GM18517 (cell line): ENCODE results near the gene FBLN2.

Source experiments
- ATAC-seq: cut with Tn5 transposase; IDR thresholded peaks from one replicate; pipeline ENCODE4 v1.9.1; 2021; ENCODE audit warnings: mild to moderate bottlenecking, moderate library complexity; ENCODE audit not compliant: unreplicated experiment

FBLN2 gene

GRCh38 chr3:13529196-13530112 lies 19.5 kb upstream of the FBLN2 start:
- no peak for ATAC-seq

- no peak for ATAC-seq
Observed at GRCh38 chr3:13530241-13531009, 18.5 kb upstream of the FBLN2 start.

GRCh38 chr3:13532085-13532484 lies 16.8 kb upstream of the FBLN2 start:
- no peak for ATAC-seq

- no peak for ATAC-seq
Observed at GRCh38 chr3:13532631-13533030, 16.3 kb upstream of the FBLN2 start.

- no peak for ATAC-seq
Observed at GRCh38 chr3:13533885-13534301, 15.0 kb upstream of the FBLN2 start.

- no peak for ATAC-seq
Observed at GRCh38 chr3:13535526-13535875, 13.4 kb upstream of the FBLN2 start.

- ATAC-seq: no peak
Observed at GRCh38 chr3:13535905-13536304, 13.0 kb upstream of the FBLN2 start.

GRCh38 chr3:13536432-13536831 lies 12.5 kb upstream of the FBLN2 start:
- ATAC-seq: no peak

- ATAC-seq: no peak
Observed at GRCh38 chr3:13536832-13537231, 12.1 kb upstream of the FBLN2 start.

- no peak for ATAC-seq
Observed at GRCh38 chr3:13537244-13537908, 11.5 kb upstream of the FBLN2 start.

GRCh38 chr3:13537909-13538296 lies 11.0 kb upstream of the FBLN2 start:
- no peak for ATAC-seq

GRCh38 chr3:13538520-13539291 lies 10.2 kb upstream of the FBLN2 start:
- no peak for ATAC-seq

GRCh38 chr3:13539292-13539638 lies 9.7 kb upstream of the FBLN2 start:
- no peak for ATAC-seq

- no peak for ATAC-seq
Observed at GRCh38 chr3:13539671-13540070, 9.3 kb upstream of the FBLN2 start.

- no peak for ATAC-seq
Observed at GRCh38 chr3:13540297-13540995, 8.5 kb upstream of the FBLN2 start.

GRCh38 chr3:13541691-13542090 lies 7.2 kb upstream of the FBLN2 start:
- no peak for ATAC-seq

GRCh38 chr3:13542142-13542541 lies 6.8 kb upstream of the FBLN2 start:
- ATAC-seq: no peak

- ATAC-seq: no peak
Observed at GRCh38 chr3:13543253-13543652, 5.7 kb upstream of the FBLN2 start.

- ATAC-seq: no peak
Observed at GRCh38 chr3:13544293-13544831, 4.6 kb upstream of the FBLN2 start.
